Mucosa of descending colon (tissue), 3 donors: Measurements from ENCODE around the gene FLT1. TPM values are rescaled to one million over a fixed set of nuclear protein-coding genes. Genes with fewer than 3 reads are reported as not detected.

Source experiments
- ATAC-seq: fragments of 200-7000 bp; cut with Tn5 transposase; one replicate; pipeline ENCODE4 v1.9.1; 2020; ENCODE audit warnings: mild to moderate bottlenecking, moderate library complexity
- DNase-seq, 3 donors: peaks; one replicate each; pipeline ENCODE4 v3.0.0-alpha.2; 2020
- H3K36me3 ChIP-seq: fragments of 200-600 bp; one replicate; pipeline ENCODE4 v1.8.0; 2021; ENCODE audit warnings: low read depth, mild to moderate bottlenecking
- H3K4me1 ChIP-seq: fragments of 200-600 bp; one replicate; pipeline ENCODE4 v1.8.0; 2021; ENCODE audit warnings: low read depth, mild to moderate bottlenecking
- H3K4me3 ChIP-seq: fragments of 200-600 bp; one replicate; pipeline ENCODE4 v1.8.0; 2021; ENCODE audit warnings: mild to moderate bottlenecking
- H3K9me3 ChIP-seq: fragments of 200-600 bp; one replicate; pipeline ENCODE4 v1.8.0; 2021; ENCODE audit warnings: mild to moderate bottlenecking
- intact Hi-C, 2 donors: fragments of 100-400 bp; cut with DNase I in 1 of 2; cut with micrococcal nuclease in 1 of 2; formaldehyde crosslinking; loops; one replicate each; pipeline versions ENCODE4 v1.11.0 to v1.11.1; 2022; cut with DNase I, micrococcal nuclease
- total RNA-seq, 3 donors: library from RNA; stranded (reverse); fragmentation: NEBNext Ultra II Directional in 2 of 3; extraction: Animal tissue kit (Norgen Biotek cat#: 25700) in 2 of 3; gene quantifications; one replicate each; pipeline versions ENCODE4 v1.2.1 to v1.2.4, GENCODE V29; 2021 to 2023
- TF ChIP-seq, protein P1 (sequence below): fragments of 200-600 bp; IDR thresholded peaks from one replicate; pipeline ENCODE4 v1.8.0; 2022; ENCODE audit warnings: antibody characterized with exemption, mild to moderate bottlenecking
- donor health status: DM: no; HTN: no; CAD: no; lungs with moderate emphysema.
- donor health status: DM: no; HTN: no; CAD: no.
- donor health status: DM: no; HTN: yes; CAD: no.

FLT1 gene
- total RNA-seq, 3 donors from 2014 or later = 3.8 to 9.2 (median 4.0) TPM

- intact Hi-C loops = no loop called here
- no peaks in the 10 kb centered on the region for H3K9me3 ChIP-seq
- no peak overlapping the region for H3K4me3 ChIP-seq
- no peaks in the 10 kb centered on the region for H3K36me3 ChIP-seq
- no peaks in the 10 kb centered on the region for H3K4me1 ChIP-seq
- TF ChIP-seq, protein P1, sequence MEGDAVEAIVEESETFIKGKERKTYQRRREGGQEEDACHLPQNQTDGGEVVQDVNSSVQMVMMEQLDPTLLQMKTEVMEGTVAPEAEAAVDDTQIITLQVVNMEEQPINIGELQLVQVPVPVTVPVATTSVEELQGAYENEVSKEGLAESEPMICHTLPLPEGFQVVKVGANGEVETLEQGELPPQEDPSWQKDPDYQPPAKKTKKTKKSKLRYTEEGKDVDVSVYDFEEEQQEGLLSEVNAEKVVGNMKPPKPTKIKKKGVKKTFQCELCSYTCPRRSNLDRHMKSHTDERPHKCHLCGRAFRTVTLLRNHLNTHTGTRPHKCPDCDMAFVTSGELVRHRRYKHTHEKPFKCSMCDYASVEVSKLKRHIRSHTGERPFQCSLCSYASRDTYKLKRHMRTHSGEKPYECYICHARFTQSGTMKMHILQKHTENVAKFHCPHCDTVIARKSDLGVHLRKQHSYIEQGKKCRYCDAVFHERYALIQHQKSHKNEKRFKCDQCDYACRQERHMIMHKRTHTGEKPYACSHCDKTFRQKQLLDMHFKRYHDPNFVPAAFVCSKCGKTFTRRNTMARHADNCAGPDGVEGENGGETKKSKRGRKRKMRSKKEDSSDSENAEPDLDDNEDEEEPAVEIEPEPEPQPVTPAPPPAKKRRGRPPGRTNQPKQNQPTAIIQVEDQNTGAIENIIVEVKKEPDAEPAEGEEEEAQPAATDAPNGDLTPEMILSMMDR = no peak
- no peak for DNase-seq
- no peak for ATAC-seq
Observed at GRCh38 chr13:28297341-28297740, 197.6 kb downstream of the FLT1 start.

- DNase-seq (no peak), ATAC-seq (no peak)
- Histone ChIP-seq H3K4me3 (no peak overlapping the region), H3K4me1 (no peaks in the 10 kb centered on the region), H3K36me3 (no peaks in the 10 kb centered on the region), H3K9me3 (no peaks in the 10 kb centered on the region)
- intact Hi-C loops = no loop called here
- TF ChIP-seq, protein P1 = no peak
Observed at GRCh38 chr13:28286263-28286662, 208.7 kb downstream of the FLT1 start.

DNA sequence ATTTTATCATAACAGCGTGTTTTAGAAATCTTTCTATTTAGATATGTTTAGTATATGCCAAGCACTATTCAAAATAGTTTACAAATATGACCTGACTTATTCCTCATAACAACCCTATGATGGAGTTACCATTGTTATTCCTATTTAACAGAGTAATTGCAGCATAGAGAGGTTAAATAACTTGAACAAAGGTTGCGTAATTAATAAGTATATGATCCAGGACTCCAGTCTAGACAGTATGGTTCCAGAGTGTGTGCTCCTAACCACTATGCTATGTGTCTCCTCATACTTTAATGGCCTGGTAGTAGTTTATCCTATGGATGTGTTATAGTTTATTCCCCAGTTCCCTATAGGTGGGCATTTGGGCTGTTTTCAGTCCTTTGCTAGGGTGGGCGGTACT is 211.3 kb downstream of the FLT1 start:
- no peaks in the 10 kb centered on the region for H3K4me1 ChIP-seq
- ATAC-seq = no peak

GRCh38 chr13:28282451-28282850 is 212.5 kb downstream of the FLT1 start:
- no peak for ATAC-seq
- no peaks in the 10 kb centered on the region for H3K9me3 ChIP-seq
- no peak for DNase-seq
- intact Hi-C loops = no loop called here
- H3K4me1 ChIP-seq = no peaks in the 10 kb centered on the region
- TF ChIP-seq, protein P1 = no peak
- no peaks in the 10 kb centered on the region for H3K36me3 ChIP-seq
- no peak overlapping the region for H3K4me3 ChIP-seq

More for the DNA sequence above, 211.3 kb downstream of the FLT1 start:
- H3K36me3 ChIP-seq = no peaks in the 10 kb centered on the region
- intact Hi-C loops = no loop called here
- H3K9me3 ChIP-seq = no peaks in the 10 kb centered on the region
- TF ChIP-seq, protein P1 = no peak
- no peak overlapping the region for H3K4me3 ChIP-seq
- DNase-seq = no peak

DNA sequence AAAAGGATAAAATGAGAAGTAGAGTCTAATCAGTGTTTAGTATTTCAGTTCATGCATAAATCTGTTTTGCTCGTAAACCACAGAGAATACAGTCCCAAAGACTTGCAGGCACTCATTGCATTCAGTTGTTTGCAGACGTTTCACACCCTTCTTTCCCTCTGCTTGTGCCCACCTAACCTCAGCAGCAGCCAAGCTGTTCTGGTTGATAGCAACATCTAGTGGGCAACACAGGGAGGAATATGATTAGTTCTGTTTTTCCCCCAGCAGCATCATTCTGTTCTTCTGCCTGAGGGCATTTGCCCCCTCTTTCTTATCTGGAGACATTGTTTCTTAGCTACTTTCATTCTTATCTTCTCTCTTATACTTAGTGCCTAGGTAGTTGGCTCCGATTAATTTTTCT is 221.0 kb downstream of the FLT1 start:
- ATAC-seq (no peak), DNase-seq (no peak)
- Histone ChIP-seq H3K9me3 (no peaks in the 10 kb centered on the region), H3K4me3 (no peak overlapping the region), H3K4me1 (peaks cover under 1% of the 10 kb centered on the region), H3K36me3 (peaks cover 17% of the 10 kb centered on the region)
- intact Hi-C loops = no loop called here
- TF ChIP-seq, protein P1 = no peak
